HepG2 (cell line): Measurements from ENCODE around the gene CCR8. TPM values are rescaled to one million over a fixed set of nuclear protein-coding genes. Genes with fewer than 3 reads are reported as not detected.

Experiments used
- ATAC-seq: fragments of 200-7000 bp; cut with Tn5 transposase; 3 replicates; pipeline ENCODE4 v1.9.1; 2020; ENCODE audit warnings: mild to moderate bottlenecking, moderate library complexity
- BruUV-seq: library from RNA; stranded (reverse); fragments of 400-500 nt; replicated peaks from 2 replicates; lab custom pipeline; 2021; lab: Mats Ljungman, UMichigan
- CTCF ChIA-PET: fragments of 300-600 bp; formaldehyde crosslinking; extraction: SDS; loops from one replicate; lab custom pipeline; 2021; ENCODE audit warnings: low total read pairs, inconsistent platforms, low intra/inter-chr PET ratio; lab: Yijun Ruan, JAX
- POLR2A ChIA-PET: fragments of 350-600 bp; sonication (Branson Sonifier 250); formaldehyde crosslinking; loops from one replicate; lab custom pipeline; 2020; ENCODE audit warnings: antibody characterized with exemption, inconsistent platforms; lab: Yijun Ruan, JAX
- DNase-seq: peaks from one replicate; pipeline ENCODE4 v3.0.0-alpha.2; 2015; ENCODE audit warnings: low spot score
- FAIRE-seq: peaks from 3 replicates; lab custom pipeline; 2011; peaks lifted over from hg19 to GRCh38; lab: Jason Lieb, UNC
- H2AFZ ChIP-seq: one replicate; pipeline ENCODE4 v1.6.1; 2011; ENCODE audit warnings: low read length, inconsistent platforms
- H3K27ac ChIP-seq: fragments of 300-600 bp; 3 replicates; pipeline ENCODE4 v1.8.0; 2011; ENCODE audit warnings: mixed run types, mild to moderate bottlenecking, mixed read lengths, low read length, inconsistent platforms; ENCODE audit not compliant: insufficient read depth; ENCODE audit errors: extremely low read length
- H3K27me3 ChIP-seq, 2 experiments: fragments of 200-600 bp in 1 of 2; 2 replicates in 1 of 2; 3 replicates in 1 of 2; pipeline versions ENCODE4 v1.6.0 to v1.8.0; 2011; ENCODE audit warnings: low read length in 2 of 2, mild to moderate bottlenecking in 2 of 2, moderate library complexity in 2 of 2, inconsistent platforms in 1 of 2; ENCODE audit not compliant: insufficient read depth in 2 of 2, control insufficient read depth in 1 of 2
- H3K36me3 ChIP-seq, 2 experiments: fragments of 200-600 bp in 1 of 2; replicated peaks in 1 of 2; 2 replicates in 1 of 2; 3 replicates in 1 of 2; pipeline versions ENCODE4 v1.5.1 to v1.8.0; 2011; ENCODE audit warnings: low read length in 2 of 2, inconsistent platforms in 1 of 2; ENCODE audit not compliant: insufficient read depth in 2 of 2, control insufficient read depth in 1 of 2
- H3K4me1 ChIP-seq: 2 replicates; pipeline ENCODE4 v1.5.1; 2012; ENCODE audit warnings: low read length, inconsistent platforms; ENCODE audit not compliant: insufficient read depth
- H3K4me2 ChIP-seq: 2 replicates; pipeline ENCODE4 v1.6.0; 2011; ENCODE audit warnings: low read depth, low read length, inconsistent platforms
- H3K4me3 ChIP-seq, 3 experiments: fragments of 200-600 bp in 1 of 3; sonication (generic), shearing (Covaris generic) in 1 of 3; replicated peaks in 1 of 3; 2 replicates each; pipeline ENCODE4 v1.5.1; 2011 to 2016; ENCODE audit warnings: low read length in 3 of 3, inconsistent platforms in 2 of 3, low read depth in 2 of 3, mild to moderate bottlenecking in 2 of 3, control low read depth in 1 of 3, mixed read lengths in 1 of 3; ENCODE audit not compliant: insufficient read depth in 1 of 3
- H3K79me2 ChIP-seq: one replicate; pipeline ENCODE4 v1.6.1; 2011; ENCODE audit warnings: low read length, inconsistent platforms; ENCODE audit not compliant: insufficient read depth
- H3K9ac ChIP-seq: 2 replicates; pipeline ENCODE4 v1.6.0; 2011; ENCODE audit warnings: mild to moderate bottlenecking, low read depth, low read length, inconsistent platforms; ENCODE audit not compliant: insufficient read depth
- H3K9me3 ChIP-seq: 2 replicates; pipeline ENCODE4 v1.5.1; 2012; ENCODE audit warnings: mild to moderate bottlenecking, low read length
- H4K20me1 ChIP-seq: 2 replicates; pipeline ENCODE4 v1.6.0; 2011; ENCODE audit warnings: inconsistent platforms, mild to moderate bottlenecking, low read length, moderate library complexity; ENCODE audit not compliant: insufficient read depth
- AGO1 ChIP-seq: fragments of 200-400 bp; formaldehyde crosslinking; IDR thresholded peaks from 2 replicates; pipeline ENCODE4 v1.6.1; 2017; ENCODE audit warnings: mild to moderate bottlenecking, low read depth, low read length, moderate library complexity; ENCODE audit not compliant: poor library complexity, severe bottlenecking
- ATF1 ChIP-seq: IDR thresholded peaks from 2 replicates; pipeline ENCODE4 v1.6.1; 2016; ENCODE audit warnings: mild to moderate bottlenecking, control low read depth
- FOXJ3 ChIP-seq: sonication (generic); formaldehyde crosslinking; IDR thresholded peaks from 2 replicates; pipeline ENCODE4 v1.4.0; 2020; ENCODE audit warnings: missing genetic modification reagents, mild to moderate bottlenecking, borderline replicate concordance
- HNRNPUL1 ChIP-seq: fragments of 200-400 bp; formaldehyde crosslinking; IDR thresholded peaks from 2 replicates; pipeline ENCODE4 v1.6.1; 2017; ENCODE audit warnings: low read depth, mild to moderate bottlenecking, low read length, moderate library complexity
- MEIS1 ChIP-seq: sonication (generic); formaldehyde crosslinking; IDR thresholded peaks from 2 replicates; pipeline ENCODE4 v1.9.0; 2021; ENCODE audit warnings: mild to moderate bottlenecking, missing genetic modification reagents, moderate library complexity, borderline replicate concordance
- MLLT10 ChIP-seq: sonication (generic); formaldehyde crosslinking; IDR thresholded peaks from 2 replicates; pipeline ENCODE4 v1.4.0; 2020; ENCODE audit warnings: missing genetic modification reagents
- PPARG ChIP-seq: conservative IDR thresholded peaks from 2 replicates; pipeline ENCODE4 v1.6.1; 2016; ENCODE audit warnings: missing biosample characterization, missing genetic modification reagents
- SMAD9 ChIP-seq: sonication (generic); formaldehyde crosslinking; IDR thresholded peaks from 2 replicates; pipeline ENCODE4 v1.5.1; 2020; ENCODE audit warnings: mild to moderate bottlenecking, missing genetic modification reagents
- SNRNP70 ChIP-seq: fragments of 200-400 bp; formaldehyde crosslinking; IDR thresholded peaks from 2 replicates; pipeline ENCODE4 v1.6.1; 2017; ENCODE audit warnings: mild to moderate bottlenecking, low read depth, low read length, moderate library complexity
- TGIF2 ChIP-seq: IDR thresholded peaks from 2 replicates; pipeline ENCODE4 v1.6.1; 2016; ENCODE audit warnings: control low read depth, missing compliant biosample characterization
- ZFP36L2 ChIP-seq: sonication (generic); formaldehyde crosslinking; IDR thresholded peaks from 2 replicates; pipeline ENCODE4 v1.4.0; 2020; ENCODE audit warnings: missing genetic modification reagents
- ZFP90 ChIP-seq: sonication (generic); formaldehyde crosslinking; IDR thresholded peaks from 2 replicates; pipeline ENCODE4 v1.8.0; 2022; ENCODE audit warnings: missing genetic modification reagents, mild to moderate bottlenecking, inconsistent platforms, borderline replicate concordance
- ZNF101 ChIP-seq: sonication (generic); formaldehyde crosslinking; IDR thresholded peaks from 2 replicates; pipeline ENCODE4 v1.4.0; 2020; ENCODE audit warnings: mild to moderate bottlenecking, low read depth, missing genetic modification reagents, borderline replicate concordance
- ZNF251 ChIP-seq: sonication (generic); formaldehyde crosslinking; IDR thresholded peaks from 2 replicates; pipeline ENCODE4 v1.9.0; 2021; ENCODE audit warnings: mild to moderate bottlenecking, missing genetic modification reagents
- ZNF382 ChIP-seq: sonication (generic); formaldehyde crosslinking; IDR thresholded peaks from 2 replicates; pipeline ENCODE4 v1.5.0; 2020; ENCODE audit warnings: missing genetic modification reagents, mild to moderate bottlenecking, borderline replicate concordance
- ZNF740 ChIP-seq: sonication (generic); formaldehyde crosslinking; IDR thresholded peaks from 2 replicates; pipeline ENCODE4 v1.4.0; 2020; ENCODE audit warnings: missing genetic modification reagents
- ZSCAN30 ChIP-seq: sonication (generic); formaldehyde crosslinking; IDR thresholded peaks from 2 replicates; pipeline ENCODE4 v1.5.0; 2020; ENCODE audit warnings: mild to moderate bottlenecking, missing genetic modification reagents
- in situ Hi-C: cut with HindIII; loops from 2 replicates; pipeline ENCODE4 v1.10.0; 2017; ENCODE audit warnings: low pct_unique_long_range_greater_than_20kb; ENCODE audit not compliant: extremely low pct_ligation_motif_present
- intact Hi-C: fragments of 100-400 bp; cut with micrococcal nuclease; formaldehyde crosslinking; loops from one replicate; pipeline ENCODE4 v1.10.0; 2022; ENCODE audit not compliant: unreplicated experiment
- polyA plus RNA-seq, 8 experiments: library from polyadenylated mRNA; depleted of rRNA in 3 of 8; stranded (reverse) in 7 of 8; unstranded in 1 of 8; fragments of >200 nt; fragmentation: Illumina TruSeq in 4 of 8; extraction: Trizol in 4 of 8; gene quantifications; 2 replicates each; pipeline versions ENCODE4 v1.2.1 to v1.2.3, GENCODE V29; 2011 to 2016; ENCODE audit warnings: low read depth in 4 of 8, missing spikeins in 1 of 8, mixed read lengths in 1 of 8; ENCODE audit not compliant: insufficient read depth in 1 of 8
- total RNA-seq, 5 experiments: library from RNA; depleted of rRNA; stranded (reverse); fragments of >200 nt; fragmentation: Illumina TruSeq; extraction: Trizol; gene quantifications; 2 replicates each; pipeline ENCODE4 v1.2.3, GENCODE V29; 2016; ENCODE audit warnings: low read depth in 1 of 5
- TF ChIP-seq, protein P1 (sequence below), 2 experiments: sonication (generic) in 1 of 2; formaldehyde crosslinking in 1 of 2; IDR thresholded peaks; 2 replicates each; pipeline versions ENCODE4 v1.4.0 to v1.6.1; 2016 to 2020; ENCODE audit warnings: borderline replicate concordance in 1 of 2, low read depth in 1 of 2, mild to moderate bottlenecking in 1 of 2, missing genetic modification reagents in 1 of 2

CCR8 gene
- total and polyA plus RNA-seq, 2 of the 13 experiments (the other 11 are each of a cell fraction or from before 2014, with no cell fraction given): not detected

- no peak for TF ChIP-seq PPARG
Measured at GRCh38 chr3:39327746-39328349, 1.7 kb upstream of the CCR8 start (continued).

DNA sequence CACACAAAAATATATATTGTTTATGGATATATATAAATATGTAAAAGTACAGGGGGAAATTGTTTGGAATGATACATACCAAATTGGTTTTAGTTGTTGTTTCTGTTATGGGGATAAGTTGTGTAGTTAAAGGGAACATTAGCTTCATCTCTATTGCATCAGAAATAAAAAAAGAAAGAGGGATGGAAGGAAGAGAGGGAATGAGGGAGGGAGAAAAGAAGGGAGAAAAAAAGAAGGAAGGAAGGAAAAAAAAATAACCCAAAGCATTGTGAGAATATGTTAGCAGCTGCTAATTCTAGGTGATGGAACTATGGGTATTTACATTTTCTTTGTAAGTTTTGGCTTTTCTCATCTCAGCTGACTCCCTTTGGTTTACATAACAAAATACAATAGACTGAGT lies 1.3 kb downstream of the CCR8 start:
- FAIRE-seq (no peak), DNase-seq (no peak), ATAC-seq (no peak)
- H2AFZ ChIP-seq: no peak overlapping the region
- TF ChIP-seq ZNF382 (CRISPR knock-in tag) (no peak), MEIS1 (CRISPR knock-in tag) (no peak), AGO1 (no peak), ZNF251 (CRISPR knock-in tag) (no peak), SMAD9 (CRISPR knock-in tag) (no peak), HNRNPUL1 (no peak), MLLT10 (CRISPR knock-in tag) (no peak), TGIF2 (CRISPR knock-in tag) (no peak), ZFP90 (CRISPR knock-in tag) (no peak), ZSCAN30 (CRISPR knock-in tag) (no peak), ZNF101 (no peak), FOXJ3 (CRISPR knock-in tag) (no peak), ZNF740 (CRISPR knock-in tag) (no peak), ZFP36L2 (no peak), SNRNP70 (no peak), ATF1 (CRISPR knock-in tag) (no peak)
- TF ChIP-seq, protein P1, sequence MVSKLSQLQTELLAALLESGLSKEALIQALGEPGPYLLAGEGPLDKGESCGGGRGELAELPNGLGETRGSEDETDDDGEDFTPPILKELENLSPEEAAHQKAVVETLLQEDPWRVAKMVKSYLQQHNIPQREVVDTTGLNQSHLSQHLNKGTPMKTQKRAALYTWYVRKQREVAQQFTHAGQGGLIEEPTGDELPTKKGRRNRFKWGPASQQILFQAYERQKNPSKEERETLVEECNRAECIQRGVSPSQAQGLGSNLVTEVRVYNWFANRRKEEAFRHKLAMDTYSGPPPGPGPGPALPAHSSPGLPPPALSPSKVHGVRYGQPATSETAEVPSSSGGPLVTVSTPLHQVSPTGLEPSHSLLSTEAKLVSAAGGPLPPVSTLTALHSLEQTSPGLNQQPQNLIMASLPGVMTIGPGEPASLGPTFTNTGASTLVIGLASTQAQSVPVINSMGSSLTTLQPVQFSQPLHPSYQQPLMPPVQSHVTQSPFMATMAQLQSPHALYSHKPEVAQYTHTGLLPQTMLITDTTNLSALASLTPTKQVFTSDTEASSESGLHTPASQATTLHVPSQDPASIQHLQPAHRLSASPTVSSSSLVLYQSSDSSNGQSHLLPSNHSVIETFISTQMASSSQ (IDR thresholded peaks at IDR 0.05; ENCODE audit: low read depth): no peak
- TF ChIP-seq, protein P1 (CRISPR knock-in tag; IDR thresholded peaks at IDR 0.05; ENCODE audit: borderline replicate concordance): no peak
- in situ Hi-C loops: no loop called here
- no peaks in the 10 kb centered on the region for H3K4me1 ChIP-seq
- CTCF ChIA-PET: no interaction called here
- H3K27me3 ChIP-seq: no peaks in the 10 kb centered on the region
- H3K36me3 ChIP-seq: no peaks in the 10 kb centered on the region
- H3K9ac ChIP-seq: no peak overlapping the region
- BruUV-seq: no TSS peak
- POLR2A ChIA-PET: no interaction called here
- intact Hi-C loops: no loop called here
- no peak overlapping the region for H3K4me2 ChIP-seq
- H3K4me3 ChIP-seq: no peak overlapping the region
- no peaks in the 10 kb centered on the region for H3K79me2 ChIP-seq
- no peaks in the 10 kb centered on the region for H4K20me1 ChIP-seq
- H3K27ac ChIP-seq: no peak overlapping the region
- H3K9me3 ChIP-seq: no peaks in the 10 kb centered on the region
